Left renal cortex interstitium (tissue), 4 donors: ENCODE data around the gene CYB5A. TPM values are rescaled to one million over a fixed set of nuclear protein-coding genes. Genes with fewer than 3 reads are reported as not detected.

ENCODE experiments used
- DNase-seq, 4 donors: peaks; one replicate each; pipeline ENCODE4 v3.0.0-alpha.2; 2013; ENCODE audit warnings: low read depth in 4 of 4, low spot score in 2 of 4, missing footprints in 1 of 4
- polyA plus RNA-seq, 4 donors: library from polyadenylated mRNA; unstranded; fragments of 120-200 nt; gene quantifications; one replicate each; pipeline ENCODE4 v1.2.1, GENCODE V29; 2013; ENCODE audit not compliant: insufficient read length in 4 of 4

CYB5A gene
- polyA plus RNA-seq, 4 donors: 284 to 331 (median 296) TPM

DNA sequence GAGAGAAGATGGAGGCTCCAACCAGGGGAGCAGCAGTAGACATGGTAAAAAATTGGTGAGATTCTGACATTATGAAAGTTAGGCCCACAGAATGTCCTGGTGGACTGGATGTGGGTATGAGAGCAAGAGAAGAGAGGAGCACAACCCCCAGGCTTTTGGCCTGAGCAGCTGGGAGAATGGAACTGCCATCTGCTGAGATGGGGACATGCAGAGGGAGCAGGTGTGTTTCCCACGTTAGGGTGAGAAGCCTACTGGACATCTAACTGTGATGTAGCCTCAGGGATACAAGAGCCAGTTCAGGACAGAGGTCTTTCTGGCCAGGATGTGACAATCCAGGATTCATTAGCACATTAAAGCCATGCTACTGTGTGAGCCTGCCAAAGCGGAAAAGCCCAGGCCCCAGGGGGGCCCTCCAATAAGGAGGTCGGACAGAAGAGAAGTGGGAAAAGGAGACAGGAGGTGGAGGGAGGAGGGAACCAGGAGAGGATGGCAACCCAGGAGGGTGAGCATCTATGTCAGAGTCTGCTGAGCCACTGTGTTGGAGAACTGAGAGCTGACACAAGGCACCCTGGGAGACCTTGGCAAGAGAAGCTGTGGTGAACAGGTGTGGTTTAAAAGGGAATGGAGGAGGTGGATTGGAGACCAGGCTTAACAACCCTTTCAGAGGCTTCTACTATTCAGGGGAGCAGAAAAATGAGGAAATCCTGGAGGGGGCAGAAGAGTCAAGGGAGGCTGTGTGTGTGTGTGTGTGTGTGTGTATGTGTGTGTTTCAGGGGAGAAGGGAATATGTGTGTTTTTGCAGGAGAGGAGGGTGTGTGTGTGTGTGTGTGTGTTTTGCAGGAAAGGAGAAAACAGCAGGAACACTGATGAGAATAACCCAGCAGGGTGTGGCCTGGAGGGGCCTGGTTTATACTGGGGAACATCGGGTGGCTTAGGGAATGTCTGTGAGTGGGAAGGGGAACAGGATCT, 10.5 kb downstream of the CYB5A start:
- DNase-seq: no peak

DNA sequence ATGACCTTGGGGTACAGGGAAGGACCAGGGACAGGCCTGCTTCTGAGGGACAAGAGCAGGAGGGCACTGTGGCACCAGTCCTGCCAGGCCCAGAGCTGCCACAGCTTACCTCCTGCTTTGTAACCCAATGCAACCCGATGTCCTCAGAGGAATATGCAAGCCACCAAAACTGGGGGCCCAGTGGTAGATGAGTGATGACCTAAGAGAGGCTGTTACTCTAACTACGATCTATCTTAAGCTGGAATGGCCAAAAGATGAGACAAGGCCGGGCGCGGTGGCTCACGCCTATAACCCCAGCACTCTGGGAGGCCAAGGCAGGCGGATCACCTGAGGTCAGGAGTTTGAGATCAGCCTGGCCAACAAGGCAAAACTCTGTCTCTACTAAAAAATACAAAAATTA, 12.8 kb downstream of the CYB5A start:
- DNase-seq: no peak

DNA sequence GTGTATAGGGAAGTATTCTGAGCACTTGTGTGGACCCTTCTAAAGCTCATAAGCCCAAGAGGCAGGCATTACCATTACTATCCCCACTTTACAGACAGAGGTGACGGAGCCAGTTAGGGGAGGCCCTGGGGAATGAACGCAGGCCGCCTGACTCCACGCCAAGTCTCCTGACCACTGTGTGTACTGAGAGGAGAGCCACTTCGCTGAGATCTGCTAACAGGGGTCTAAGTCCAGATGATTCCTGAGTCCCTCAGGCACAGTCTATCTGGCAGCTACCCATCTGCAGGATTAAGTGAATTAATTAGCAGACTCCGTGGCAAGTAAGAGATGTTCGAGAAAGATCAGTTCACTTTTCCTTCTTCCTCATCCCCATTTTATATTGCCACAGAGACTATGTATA, 13.7 kb downstream of the CYB5A start:
- no peak for DNase-seq

DNA sequence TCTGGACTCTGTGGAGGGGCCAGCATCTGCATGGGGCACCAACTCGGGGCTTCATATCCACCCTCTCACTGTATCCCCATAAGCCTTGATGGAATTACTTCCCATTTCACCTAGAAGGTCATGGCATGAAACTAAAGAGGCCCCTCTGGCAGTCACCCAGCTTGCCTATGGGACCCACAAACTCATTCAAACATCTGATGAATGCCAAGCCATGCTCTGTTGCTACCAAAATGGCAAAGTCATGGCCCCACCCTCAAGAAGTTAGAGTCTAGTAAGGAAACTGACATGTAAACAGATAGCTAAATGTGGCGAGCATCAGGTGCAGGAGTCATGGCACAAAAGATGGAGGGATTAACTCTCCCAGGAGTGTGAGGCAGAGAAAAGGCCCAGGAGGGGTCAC, 14.5 kb downstream of the CYB5A start:
- no peak for DNase-seq

DNA sequence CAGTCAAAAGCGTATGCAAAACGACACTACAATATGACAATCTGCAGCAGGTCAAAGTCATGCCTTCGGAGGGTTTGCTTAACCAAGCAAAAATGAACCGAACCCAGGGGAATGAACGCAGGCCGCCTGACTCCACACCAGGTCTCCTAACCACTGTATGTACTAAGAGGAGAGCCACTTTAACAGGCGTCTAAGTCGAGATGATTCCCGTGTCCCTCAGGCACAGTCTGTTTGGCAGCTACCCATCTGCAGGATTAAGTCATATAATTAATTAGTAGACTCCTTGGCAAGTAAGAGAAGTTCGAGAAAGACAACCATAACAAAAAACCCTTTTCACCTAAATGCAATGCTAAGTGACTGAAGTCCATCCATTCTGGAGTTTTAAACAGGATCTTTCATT, 15.2 kb downstream of the CYB5A start:
- DNase-seq: no peak

DNA sequence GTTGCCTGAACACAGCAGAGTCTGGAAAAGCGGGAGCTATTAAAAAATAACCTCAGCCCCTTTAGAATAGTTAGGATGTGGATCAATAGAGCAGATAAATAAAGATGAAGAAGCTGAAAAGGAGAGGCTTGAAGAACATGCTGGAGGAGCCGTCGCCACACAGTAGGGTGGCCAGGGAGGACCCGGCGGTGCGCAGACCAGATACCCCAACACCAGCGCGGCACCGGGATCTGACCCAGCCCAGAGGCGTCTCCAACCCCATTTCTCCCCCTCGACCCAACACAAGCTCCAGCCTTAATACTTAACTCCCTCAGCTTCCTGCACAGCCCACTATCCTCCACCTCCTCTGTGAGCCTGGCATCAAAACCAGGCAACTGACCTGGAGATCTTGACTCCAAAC, 16.0 kb downstream of the CYB5A start:
- no peak for DNase-seq

DNA sequence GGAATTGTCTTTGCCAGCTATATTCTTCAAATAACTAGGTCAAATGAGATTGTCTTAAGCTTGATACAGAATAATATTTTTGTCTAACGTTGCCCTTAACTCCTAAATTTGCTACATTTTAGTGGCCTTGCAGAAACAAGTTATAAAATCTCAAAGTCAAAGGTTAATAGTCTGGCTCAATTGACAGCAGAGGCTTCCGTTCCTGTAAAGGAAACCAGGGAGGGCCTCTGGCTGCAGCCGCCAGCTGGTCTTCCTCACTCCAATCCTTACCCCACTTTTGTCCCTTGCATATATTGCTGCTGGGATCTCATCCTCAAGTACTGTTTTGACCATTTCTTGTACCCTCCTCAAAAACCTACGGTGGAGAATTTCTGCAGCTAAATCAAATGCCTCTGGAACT, 17.1 kb downstream of the CYB5A start:
- DNase-seq: no peak

DNA sequence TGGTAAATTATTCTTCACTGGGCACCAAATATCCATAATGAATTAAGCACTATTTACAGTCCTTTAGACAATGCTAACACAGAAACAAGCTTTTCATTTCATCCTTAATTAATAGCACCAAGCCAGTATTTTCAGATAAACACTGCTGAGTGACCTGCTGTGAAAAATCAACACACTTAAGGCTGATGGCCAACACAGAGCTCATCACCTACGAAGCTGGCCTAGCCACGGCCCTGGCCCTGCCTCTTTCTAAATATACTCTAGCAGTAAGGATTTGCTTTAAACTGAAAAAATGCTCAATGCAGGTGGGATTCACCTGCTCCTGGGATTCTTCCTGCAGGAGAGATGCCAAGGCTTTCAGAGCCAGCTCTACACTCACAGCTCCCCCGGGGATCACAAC, 18.4 kb downstream of the CYB5A start:
- DNase-seq: no peak

DNA sequence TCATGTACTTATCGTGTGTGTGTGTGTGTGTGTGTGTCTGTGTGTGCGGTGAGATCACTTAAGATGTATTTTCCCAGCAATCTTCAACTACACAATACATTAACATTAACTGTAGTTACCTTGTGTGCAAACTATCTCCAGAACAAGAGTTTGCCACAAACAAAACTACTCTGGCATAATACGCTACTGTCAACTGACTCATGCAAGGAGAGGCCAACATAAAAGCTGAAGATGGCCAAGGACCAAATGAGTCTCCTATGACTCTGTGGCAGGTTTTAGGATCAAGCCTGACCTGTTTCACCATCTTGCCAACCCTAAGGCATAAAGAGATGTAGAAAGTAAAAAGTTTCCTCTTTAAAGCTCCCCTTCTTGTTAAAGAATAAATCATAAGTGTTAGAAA, 20.1 kb downstream of the CYB5A start:
- DNase-seq: no peak

DNA sequence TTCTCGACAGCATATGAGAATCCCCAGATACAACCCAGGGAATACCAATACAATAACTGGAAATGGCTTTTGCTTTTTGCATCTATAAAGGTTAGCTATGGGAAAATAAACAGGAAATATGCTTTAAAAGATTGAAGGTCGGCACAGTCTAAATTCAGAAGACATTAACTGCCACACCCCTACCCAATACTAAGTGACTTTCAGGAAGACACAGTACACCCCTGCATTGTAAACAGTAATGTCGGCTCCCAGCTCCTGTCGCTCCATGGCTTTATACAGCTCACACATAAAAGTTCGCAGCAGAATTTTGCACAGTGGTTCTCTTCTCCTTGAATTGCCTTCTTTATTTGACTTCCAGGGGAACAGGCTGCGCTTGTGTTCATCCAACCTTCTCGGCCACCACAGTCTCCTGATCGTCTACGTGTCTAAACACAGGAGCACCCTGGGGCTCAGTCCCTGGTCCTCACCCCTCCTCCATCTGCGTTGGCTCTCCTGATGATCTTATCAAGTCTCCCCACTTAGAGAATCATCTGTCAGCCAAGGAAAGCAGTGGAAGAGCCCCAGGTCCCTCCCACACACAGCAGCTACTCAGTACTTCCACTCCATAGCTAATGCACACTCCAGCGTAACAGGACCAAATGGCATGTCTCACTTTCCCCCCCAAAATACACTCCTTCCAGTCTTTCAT, 22.7 kb downstream of the CYB5A start:
- DNase-seq: no peak

DNA sequence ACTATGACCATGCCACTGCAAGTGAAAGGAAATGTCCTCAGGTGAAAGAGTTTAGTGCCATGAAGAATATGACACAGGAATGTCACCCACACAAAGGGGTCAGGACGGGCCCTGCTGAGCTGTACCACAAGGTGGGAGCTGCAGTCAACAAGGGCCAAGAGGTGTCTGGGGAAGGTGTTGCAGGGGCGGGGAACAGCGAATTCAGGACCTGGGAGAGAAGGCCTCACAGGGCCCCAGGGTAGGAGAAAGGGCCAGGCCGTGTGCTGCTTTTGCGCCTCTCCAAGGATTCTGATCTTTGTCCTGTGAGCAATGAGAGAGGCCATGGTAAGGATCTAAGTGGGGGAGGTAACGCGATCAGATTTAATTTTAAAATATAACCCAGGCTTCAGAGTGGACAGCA, 23.6 kb downstream of the CYB5A start:
- no peak for DNase-seq

DNA sequence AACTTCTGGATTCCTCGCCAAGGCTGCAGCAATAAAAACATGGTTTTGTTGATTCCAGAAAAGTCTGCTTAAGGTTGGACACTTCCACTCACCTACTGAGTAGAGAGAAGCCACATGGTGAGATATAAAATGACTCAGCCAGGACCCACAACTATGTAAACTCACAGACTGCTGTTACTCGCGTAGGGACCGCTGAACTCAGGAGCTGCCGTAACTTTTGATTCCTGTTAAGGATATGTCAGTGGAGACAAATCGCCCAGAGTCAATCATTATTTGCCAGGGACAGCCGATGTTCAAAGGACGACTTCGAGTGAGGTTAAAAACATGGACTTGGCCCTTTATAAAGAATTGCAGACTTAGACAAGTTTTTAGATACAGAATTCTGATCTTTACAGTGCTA, 25.6 kb downstream of the CYB5A start:
- DNase-seq: no peak

DNA sequence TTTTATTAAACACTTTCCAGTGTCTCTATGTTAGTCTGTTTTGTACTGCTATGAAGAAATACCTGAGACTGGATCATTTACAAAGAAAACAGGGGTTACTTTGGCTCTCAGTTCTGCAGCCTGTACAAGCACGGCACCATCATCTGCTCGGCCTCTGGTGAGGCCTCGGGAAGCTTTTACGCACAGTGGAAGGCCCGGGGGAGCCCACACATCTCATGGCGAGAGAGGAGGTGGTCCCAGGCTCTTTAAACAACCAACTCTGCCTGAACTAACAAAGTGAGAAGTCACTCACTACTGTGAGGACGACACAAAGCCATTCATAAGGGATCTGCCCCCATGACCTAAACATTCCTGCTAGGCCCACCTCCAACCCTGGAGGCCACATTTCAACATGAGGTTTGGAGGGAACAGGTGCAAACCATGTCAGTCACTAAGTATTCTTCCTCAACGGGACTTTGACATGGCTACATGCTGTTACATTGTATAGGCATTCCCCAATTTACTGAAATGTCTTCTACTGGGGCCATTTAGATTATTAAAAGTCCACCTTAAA, 26.1 kb downstream of the CYB5A start:
- DNase-seq: no peak

DNA sequence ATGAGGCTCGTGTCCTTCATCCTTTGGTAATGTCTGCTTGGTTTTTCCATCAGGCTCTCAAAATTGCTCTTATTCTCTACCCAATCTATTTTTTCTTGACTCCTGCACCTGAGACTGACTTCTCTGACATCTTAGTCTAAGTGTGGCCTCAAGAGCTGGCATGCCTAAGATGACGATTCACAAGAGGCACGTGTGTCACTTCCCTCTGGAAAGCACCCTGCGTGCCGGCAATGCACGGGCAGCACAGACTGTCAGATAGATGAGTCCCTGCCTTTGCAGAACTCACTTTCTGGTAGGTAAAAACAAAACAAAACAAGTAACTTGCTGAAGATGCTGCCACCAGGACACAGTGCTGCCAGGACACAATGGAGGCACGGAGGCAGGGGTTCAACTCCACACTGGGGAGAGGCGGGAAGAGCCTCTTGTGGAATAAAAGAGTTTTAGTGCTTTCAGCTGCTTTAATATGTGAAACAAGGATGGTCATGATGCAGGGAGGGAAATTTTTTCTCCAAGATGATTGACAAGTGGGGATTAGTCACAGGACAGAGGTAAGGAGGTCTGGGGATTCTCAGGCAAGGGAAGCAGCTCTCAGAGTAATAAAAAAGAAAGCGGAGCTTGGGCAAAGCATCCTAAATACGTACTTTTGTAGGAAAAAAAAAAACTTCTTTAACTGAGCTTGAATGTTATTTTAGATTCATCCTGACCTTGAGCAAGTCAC, 27.3 kb downstream of the CYB5A start:
- DNase-seq: no peak

DNA sequence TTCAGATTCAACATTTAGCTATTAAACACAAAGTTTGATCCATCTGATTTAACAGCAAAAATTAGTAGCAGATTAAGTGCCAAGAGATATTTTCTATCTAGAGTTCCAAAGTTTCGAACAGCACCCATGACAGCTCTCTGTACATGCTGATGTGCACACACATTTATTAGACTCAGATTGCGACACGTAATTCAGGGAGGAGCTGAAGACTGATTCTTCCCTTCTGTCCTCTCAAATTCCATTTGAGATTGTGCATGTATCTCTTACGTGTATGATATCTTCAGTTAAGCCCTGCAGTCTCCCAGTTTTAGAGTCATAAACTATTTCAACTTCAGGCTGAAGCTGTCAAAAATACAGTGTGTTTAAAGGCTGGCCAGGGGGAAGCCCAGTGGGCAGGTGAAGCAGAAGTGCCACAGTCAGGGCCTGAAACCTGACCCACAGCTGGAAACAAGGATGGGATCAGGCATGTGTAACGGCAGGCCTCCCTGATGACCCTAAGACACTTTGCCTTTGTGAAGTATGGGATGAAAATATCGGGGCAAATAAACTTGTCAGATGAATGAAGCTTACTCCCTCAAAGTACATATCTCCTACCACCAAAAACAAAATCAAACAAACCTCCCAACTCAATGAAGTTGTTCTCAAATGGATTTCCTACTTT, 30.6 kb downstream of the CYB5A start:
- no peak for DNase-seq

DNA sequence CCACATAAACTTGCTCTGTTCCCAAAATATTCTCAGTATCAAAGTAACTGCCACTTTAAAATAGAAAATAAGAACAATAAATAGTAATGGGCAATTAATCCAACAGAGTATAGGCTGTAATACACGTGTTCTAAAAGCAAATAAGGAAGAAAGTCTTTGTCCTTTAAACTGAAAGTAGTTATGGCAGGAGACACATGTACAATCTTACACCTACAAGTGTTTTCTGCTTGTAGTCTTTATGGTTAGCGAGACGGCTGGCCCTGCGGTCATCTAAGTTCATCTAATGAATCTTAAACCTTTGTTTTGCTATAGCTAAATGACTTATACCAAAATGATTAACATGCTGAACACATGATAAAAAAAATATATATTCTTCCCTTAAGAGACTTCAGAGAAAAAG, 32.4 kb downstream of the CYB5A start:
- no peak for DNase-seq

DNA sequence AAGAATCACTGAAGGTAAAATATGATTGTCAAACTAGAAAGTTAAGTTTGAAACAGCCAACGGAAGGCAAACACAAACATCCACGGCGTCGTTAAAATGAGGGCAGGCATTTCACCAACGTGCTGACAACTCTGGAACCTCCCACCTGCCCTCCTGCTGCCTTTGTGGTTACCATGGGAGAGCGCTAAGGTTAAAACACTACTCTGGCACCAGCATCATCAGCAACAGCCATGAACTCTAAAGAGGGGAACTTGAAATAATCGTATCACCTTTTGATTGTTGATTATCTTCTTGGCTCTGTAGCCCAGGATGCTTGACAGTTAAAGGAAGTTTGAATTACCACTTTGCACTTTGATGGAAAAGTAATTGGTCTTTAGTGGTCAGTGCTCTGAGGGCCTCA, 34.7 kb downstream of the CYB5A start:
- no peak for DNase-seq

DNA sequence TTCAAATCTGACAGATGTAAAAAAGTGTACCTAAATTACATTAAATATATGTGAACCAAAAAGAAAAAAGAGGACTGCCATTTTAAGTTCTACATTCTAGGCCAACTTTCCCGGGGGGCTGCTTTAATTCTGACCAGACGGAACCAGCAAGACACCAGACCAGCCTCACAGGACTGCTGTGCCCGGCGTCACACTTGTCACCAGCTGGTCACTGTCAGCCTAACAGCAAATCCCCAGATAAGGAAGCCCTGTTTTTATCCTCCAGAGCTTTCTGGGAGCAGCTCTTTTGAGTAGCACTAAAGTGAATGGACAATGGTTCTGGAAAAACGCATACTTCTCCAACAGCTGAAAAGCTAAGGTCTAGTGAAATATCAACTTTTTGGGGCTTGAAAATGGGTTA, 35.6 kb downstream of the CYB5A start:
- DNase-seq: no peak

DNA sequence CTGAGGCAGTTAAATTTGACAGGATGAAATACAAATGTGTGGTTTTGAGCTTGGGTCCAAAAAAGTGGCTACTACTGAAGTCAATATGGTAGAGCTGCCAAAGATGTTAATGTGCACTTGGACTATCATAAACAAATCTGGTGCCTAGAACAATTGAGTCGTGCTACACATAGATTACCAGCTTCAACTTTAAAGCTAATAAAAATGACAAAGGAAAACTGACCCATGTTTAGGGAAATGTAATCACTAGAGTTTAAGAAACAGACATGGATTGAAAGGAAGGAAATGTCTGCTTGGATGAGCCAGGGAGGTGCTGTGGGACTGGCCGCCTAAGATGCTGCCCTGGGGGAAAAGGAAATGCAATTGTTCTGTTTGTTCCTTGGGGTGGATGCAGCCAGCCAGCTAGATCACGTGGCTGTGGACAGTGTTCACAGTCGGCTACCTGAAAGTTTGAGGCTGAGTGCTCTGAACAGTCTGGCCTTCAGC, 36.6 kb downstream of the CYB5A start:
- no peak for DNase-seq

DNA sequence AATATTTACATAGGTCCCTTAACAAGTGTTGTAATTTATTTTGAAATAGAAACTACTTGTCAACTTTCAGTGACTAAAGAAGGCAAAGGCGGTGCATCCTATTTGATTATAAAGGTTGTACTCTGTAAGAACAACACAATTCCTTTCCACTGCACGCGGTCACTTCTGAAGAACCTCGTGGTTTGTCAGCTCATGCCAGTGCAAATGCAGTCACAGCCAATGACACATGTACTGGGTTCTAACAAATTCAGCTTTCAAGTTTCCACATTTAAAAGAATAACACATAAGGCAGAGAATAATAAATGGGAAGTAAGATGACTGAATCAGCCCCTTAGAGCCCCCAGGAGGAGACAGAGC, 39.7 kb downstream of the CYB5A start:
- no peak for DNase-seq
